Thoracic aorta (tissue), 2 donors: Measurements from ENCODE around the gene CAMSAP1. TPM values are rescaled to one million over a fixed set of nuclear protein-coding genes. Genes with fewer than 3 reads are reported as not detected.

Experiments used
- ATAC-seq: fragments of 150-250 bp; one replicate; pipeline ENCODE4 v1.8.0; 2017; ENCODE audit warnings: low read depth; ENCODE audit not compliant: insufficient number of reproducible peaks, low FRiP score
- DNase-seq: peaks from one replicate; pipeline ENCODE4 v3.0.0-alpha.2; 2020; ENCODE audit warnings: low spot score
- H3K27ac ChIP-seq, 2 donors: fragments of 200-600 bp; sonication (generic); 1 replicate in 1 of 2; 2 replicates in 1 of 2; pipeline ENCODE4 v1.5.1; 2016; ENCODE audit warnings: mild to moderate bottlenecking in 2 of 2, moderate library complexity in 2 of 2
- H3K27me3 ChIP-seq: fragments of 200-600 bp; sonication (generic); replicated peaks from 2 replicates; pipeline ENCODE4 v1.6.0; 2016; ENCODE audit warnings: mild to moderate bottlenecking; ENCODE audit not compliant: insufficient read depth
- H3K36me3 ChIP-seq: fragments of 200-600 bp; sonication (generic); one replicate; pipeline ENCODE4 v1.5.1; 2016
- H3K4me1 ChIP-seq, 2 donors: fragments of 200-600 bp; sonication (generic); 1 replicate in 1 of 2; 2 replicates in 1 of 2; pipeline versions ENCODE4 v1.5.1 to v1.6.0; 2016; ENCODE audit warnings: low read depth in 2 of 2, mild to moderate bottlenecking in 1 of 2; ENCODE audit not compliant: control insufficient read depth in 1 of 2
- H3K4me3 ChIP-seq: fragments of 200-600 bp; sonication (generic); 2 replicates; pipeline ENCODE4 v1.5.1; 2016; ENCODE audit warnings: mild to moderate bottlenecking
- H3K9me3 ChIP-seq: fragments of 200-600 bp; sonication (generic); 2 replicates; pipeline ENCODE4 v1.5.1; 2016
- total RNA-seq, 2 donors: library from RNA; depleted of rRNA; stranded (reverse); fragments of >200 nt; gene quantifications; one replicate each; pipeline versions ENCODE4 v1.1.0 to v1.2.3, GENCODE V29; 2016
- TF ChIP-seq, protein P1 (sequence below): fragments of 200-600 bp; sonication (generic); IDR thresholded peaks from one replicate; pipeline ENCODE4 v1.5.1; 2019; ENCODE audit warnings: antibody characterized with exemption

Gene CAMSAP1
- total RNA-seq, 2 donors from 2014 or later, result 19.1 to 20.2 TPM

DNA sequence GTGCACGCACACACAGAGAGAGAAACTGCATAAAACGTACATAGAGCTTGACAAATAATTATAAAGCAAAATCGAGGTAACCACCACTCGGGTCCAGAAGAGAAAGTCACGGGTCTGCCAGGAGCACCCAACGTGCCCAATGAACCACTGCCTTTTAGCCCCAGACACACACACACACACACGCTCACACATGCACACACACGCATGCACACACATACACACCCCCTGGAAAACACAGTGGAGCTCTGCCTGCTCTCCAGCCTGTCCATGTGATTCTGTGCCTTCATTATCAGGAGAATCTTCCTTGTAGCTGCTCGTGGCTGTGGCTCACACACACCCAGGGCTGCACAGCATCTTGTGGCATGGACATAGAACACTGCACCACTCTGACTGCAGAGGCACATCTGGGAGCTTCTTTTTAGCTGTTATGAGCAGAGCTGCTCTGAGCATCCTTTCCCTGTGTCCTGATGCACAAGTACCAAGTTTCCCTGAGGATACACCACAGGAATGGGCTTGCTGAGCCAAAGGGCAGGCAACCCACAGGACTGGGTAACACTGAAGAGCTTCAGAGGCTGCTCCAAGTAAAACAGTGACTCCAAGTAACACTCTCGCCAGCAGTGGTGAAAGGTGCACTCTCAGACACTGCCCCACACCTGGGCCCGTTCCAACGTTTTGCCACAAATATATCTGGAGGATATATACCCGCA lies 58.9 kb downstream of the CAMSAP1 start:
- H3K9me3 ChIP-seq, result peaks cover 6% of the 10 kb centered on the region
- H3K27me3 ChIP-seq, result no peaks in the 10 kb centered on the region
- H3K27ac ChIP-seq, result no peak overlapping the region
- no peaks in the 10 kb centered on the region for H3K4me1 ChIP-seq
- no peak for DNase-seq
- TF ChIP-seq, protein P1, sequence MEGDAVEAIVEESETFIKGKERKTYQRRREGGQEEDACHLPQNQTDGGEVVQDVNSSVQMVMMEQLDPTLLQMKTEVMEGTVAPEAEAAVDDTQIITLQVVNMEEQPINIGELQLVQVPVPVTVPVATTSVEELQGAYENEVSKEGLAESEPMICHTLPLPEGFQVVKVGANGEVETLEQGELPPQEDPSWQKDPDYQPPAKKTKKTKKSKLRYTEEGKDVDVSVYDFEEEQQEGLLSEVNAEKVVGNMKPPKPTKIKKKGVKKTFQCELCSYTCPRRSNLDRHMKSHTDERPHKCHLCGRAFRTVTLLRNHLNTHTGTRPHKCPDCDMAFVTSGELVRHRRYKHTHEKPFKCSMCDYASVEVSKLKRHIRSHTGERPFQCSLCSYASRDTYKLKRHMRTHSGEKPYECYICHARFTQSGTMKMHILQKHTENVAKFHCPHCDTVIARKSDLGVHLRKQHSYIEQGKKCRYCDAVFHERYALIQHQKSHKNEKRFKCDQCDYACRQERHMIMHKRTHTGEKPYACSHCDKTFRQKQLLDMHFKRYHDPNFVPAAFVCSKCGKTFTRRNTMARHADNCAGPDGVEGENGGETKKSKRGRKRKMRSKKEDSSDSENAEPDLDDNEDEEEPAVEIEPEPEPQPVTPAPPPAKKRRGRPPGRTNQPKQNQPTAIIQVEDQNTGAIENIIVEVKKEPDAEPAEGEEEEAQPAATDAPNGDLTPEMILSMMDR, result no peak
- ATAC-seq, result no peak
- H3K36me3 ChIP-seq, result peaks cover 3% of the 10 kb centered on the region
- H3K4me3 ChIP-seq, result no peak overlapping the region

DNA sequence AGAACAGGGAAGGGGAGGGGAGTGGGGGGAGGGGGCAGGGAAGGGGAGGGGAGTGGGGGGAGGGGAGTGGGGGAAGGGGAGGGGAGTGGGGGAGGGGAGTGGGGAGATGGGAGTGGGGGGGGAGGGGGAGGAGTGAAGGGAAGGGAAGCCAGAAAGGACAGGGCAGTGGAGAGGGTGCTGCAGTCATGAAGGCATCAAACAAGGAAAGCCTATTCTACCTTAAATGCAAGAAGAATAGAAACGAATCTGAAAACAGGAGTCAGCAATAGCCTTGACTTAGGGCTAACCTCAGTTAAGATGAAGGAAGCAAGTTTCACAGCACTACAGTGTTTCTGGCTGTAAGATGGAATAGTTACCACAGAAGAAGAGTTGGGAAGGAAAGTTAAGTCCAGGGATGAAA lies 59.5 kb downstream of the CAMSAP1 start:
- Histone ChIP-seq H3K36me3 (peaks cover 3% of the 10 kb centered on the region), H3K4me3 (no peak overlapping the region), H3K27ac (no peak overlapping the region), H3K9me3 (peaks cover 6% of the 10 kb centered on the region), H3K27me3 (no peaks in the 10 kb centered on the region), H3K4me1 (no peaks in the 10 kb centered on the region)
- TF ChIP-seq, protein P1, result no peak
- ATAC-seq, result no peak
- no peak for DNase-seq

DNA sequence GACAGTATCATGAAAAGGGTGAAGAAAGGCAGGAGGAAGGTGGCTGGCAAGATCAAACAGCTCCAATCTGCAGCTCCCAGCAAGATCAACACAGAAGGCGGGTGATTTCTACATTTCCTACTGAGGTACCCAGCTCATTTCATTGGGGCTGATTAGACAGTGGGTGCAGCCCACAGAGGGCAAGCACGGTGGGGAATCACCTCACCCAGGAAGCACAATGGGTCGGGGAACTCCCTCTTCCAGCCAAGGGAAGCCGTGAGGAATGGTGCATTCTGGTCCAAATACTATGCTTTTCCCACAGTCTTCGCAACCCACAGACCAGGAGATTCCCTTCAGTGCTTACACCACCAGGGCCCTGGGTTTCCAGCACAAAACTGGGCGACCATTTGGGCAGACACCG lies 66.8 kb downstream of the CAMSAP1 start:
- DNase-seq, result no peak
- TF ChIP-seq, protein P1, result no peak

DNA sequence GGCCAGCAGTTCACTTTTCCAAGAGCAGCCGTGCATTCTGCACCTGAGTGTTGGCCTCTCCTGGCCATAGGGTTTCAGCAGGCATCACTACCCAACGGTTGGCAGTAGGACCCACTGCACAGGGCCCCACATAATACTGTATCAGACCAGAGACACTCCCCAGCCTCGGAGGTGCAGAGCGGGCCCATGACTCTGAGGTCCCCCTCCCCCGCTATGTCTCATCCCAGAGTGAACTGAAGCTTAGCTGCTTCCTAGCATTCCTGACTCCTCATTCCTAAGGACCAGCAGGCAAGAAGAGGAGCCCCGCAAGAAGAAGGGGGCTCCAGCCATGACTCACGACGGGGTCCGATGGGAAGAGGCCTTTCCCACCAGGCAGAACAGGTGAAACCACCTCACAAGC lies 67.2 kb downstream of the CAMSAP1 start:
- Histone ChIP-seq H3K9me3 (peaks cover 3% of the 10 kb centered on the region), H3K4me3 (no peak overlapping the region), H3K27me3 (no peaks in the 10 kb centered on the region), H3K4me1 (no peaks in the 10 kb centered on the region), H3K36me3 (peaks cover 7% of the 10 kb centered on the region), H3K27ac (no peak overlapping the region)
- DNase-seq (no peak), ATAC-seq (no peak)
- TF ChIP-seq, protein P1, result no peak

More for the DNA sequence above, 66.8 kb downstream of the CAMSAP1 start:
- Histone ChIP-seq H3K27ac (no peak overlapping the region), H3K36me3 (peaks cover 7% of the 10 kb centered on the region), H3K4me1 (no peaks in the 10 kb centered on the region), H3K9me3 (peaks cover 3% of the 10 kb centered on the region), H3K4me3 (no peak overlapping the region), H3K27me3 (no peaks in the 10 kb centered on the region)
- no peak for ATAC-seq

DNA sequence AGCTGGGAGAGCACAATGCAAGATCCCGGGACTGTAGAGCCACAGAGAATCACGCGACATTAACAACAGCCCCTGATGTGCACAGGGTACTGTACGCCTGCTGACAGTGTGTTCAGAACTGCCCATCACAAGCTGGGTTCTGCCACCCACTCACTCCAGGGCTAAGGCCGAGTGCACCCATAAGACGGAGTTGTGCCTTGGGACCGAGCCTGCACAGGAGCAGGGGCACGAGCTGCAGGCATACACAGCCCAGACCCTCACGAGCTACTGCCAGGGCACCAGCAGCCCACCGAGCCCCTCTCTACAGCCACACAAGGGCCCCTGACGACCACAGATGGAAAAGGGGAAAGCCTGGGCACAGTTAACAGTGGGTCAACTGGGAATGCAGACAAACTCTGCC lies 67.8 kb downstream of the CAMSAP1 start:
- H3K9me3 ChIP-seq, result peaks cover 3% of the 10 kb centered on the region
- no peak for ATAC-seq
- TF ChIP-seq, protein P1, result no peak
- no peak overlapping the region for H3K27ac ChIP-seq
- H3K27me3 ChIP-seq, result no peaks in the 10 kb centered on the region
- H3K4me3 ChIP-seq, result no peak overlapping the region
- H3K4me1 ChIP-seq, result no peaks in the 10 kb centered on the region
- DNase-seq, result no peak
- peaks cover 7% of the 10 kb centered on the region for H3K36me3 ChIP-seq
